NCI-H526 (cell line): ENCODE results near the gene IGF2BP2.
"Not testable (repeated sequence)": the region's sequence is repeated elsewhere in the genome, so short reads cannot be mapped to it uniquely, and the experiment has no call there.

Source experiments
- DNase-seq, 2 experiments: peaks; one replicate each; lab custom pipeline; 2025; lab: John Stamatoyannopoulos, UW

IGF2BP2 gene

GRCh38 chr3:185797993-185798830 is 26.6 kb downstream of the IGF2BP2 start:
- no peak for DNase-seq

- no peak for DNase-seq
Observed at GRCh38 chr3:185797108-185797881, 27.5 kb downstream of the IGF2BP2 start.

GRCh38 chr3:185796431-185797107 is 28.3 kb downstream of the IGF2BP2 start:
- DNase-seq: no peak

- DNase-seq: no peak
Observed at GRCh38 chr3:185793381-185793780, 31.5 kb downstream of the IGF2BP2 start.

- DNase-seq: no peak
Observed at GRCh38 chr3:185792955-185793354, 31.9 kb downstream of the IGF2BP2 start.

GRCh38 chr3:185789891-185790830 is 34.7 kb downstream of the IGF2BP2 start:
- no peak for DNase-seq

GRCh38 chr3:185789134-185789533 is 35.7 kb downstream of the IGF2BP2 start:
- DNase-seq: no peak

- no peak for DNase-seq
Observed at GRCh38 chr3:185788292-185788691, 36.5 kb downstream of the IGF2BP2 start.

GRCh38 chr3:185786956-185787877 is 37.6 kb downstream of the IGF2BP2 start:
- DNase-seq: no peak

GRCh38 chr3:185786258-185786657 is 38.6 kb downstream of the IGF2BP2 start:
- DNase-seq: not testable (repeated sequence)

- DNase-seq: no peak
Observed at GRCh38 chr3:185784317-185784716, 40.5 kb downstream of the IGF2BP2 start.

- DNase-seq: no peak
Observed at GRCh38 chr3:185781759-185782158, 43.1 kb downstream of the IGF2BP2 start.

- no peak for DNase-seq
Observed at GRCh38 chr3:185779461-185779860, 45.4 kb downstream of the IGF2BP2 start.

- no peak for DNase-seq
Observed at GRCh38 chr3:185778821-185779220, 46.0 kb downstream of the IGF2BP2 start.

- no peak for DNase-seq
Observed at GRCh38 chr3:185778094-185778493, 46.7 kb downstream of the IGF2BP2 start.

GRCh38 chr3:185770109-185770508 is 54.7 kb downstream of the IGF2BP2 start:
- no peak for DNase-seq

- DNase-seq: peak; percentile 18 to 74
Observed at GRCh38 chr3:185768578-185768982, 56.3 kb downstream of the IGF2BP2 start.

- no peak for DNase-seq
Observed at GRCh38 chr3:185767002-185767688, 57.7 kb downstream of the IGF2BP2 start.

GRCh38 chr3:185766329-185767001 is 58.4 kb downstream of the IGF2BP2 start:
- DNase-seq: no peak
